ENCODE data around the gene PTAR1.

The PTAR1 gene

GRCh38 chr9:69748304-69748703 is 11.5 kb downstream of the PTAR1 start:
- no peak for DNase-seq

DNA sequence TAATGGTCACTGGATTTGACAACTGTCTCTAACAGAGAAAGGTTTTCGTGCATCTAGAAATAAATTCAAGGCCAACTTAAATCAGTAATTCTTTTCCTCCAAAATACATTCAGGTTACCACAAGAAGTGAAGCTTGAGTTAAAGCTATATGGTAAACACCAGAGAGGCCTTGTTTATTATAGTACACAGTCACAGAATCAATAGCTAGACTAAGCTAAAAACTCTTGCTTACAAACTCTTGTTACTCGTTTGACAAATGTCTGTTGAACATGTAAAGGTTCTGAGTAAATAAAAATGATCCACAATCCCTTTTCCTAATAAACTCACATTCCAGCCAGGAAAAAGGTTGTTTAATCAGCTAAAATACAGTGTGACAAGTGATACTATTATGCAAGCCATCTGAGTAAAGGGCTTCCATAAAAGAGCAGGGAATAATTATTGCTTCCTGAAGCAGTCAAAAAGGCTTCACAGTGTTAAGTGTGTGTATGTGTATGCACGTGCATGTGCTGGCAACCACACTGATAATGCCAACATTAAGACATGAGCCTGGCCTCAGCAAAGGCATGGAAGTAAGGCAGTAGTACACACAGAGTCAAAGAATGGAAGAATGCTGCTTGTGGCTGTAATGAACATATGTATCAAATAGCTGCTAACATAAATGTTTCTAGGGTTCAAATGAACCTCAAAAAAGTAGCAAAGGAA is 12.8 kb downstream of the PTAR1 start:
- DNase-seq = no peak

GRCh38 chr9:69745716-69746437 is 13.9 kb downstream of the PTAR1 start:
- no peak for DNase-seq

DNA sequence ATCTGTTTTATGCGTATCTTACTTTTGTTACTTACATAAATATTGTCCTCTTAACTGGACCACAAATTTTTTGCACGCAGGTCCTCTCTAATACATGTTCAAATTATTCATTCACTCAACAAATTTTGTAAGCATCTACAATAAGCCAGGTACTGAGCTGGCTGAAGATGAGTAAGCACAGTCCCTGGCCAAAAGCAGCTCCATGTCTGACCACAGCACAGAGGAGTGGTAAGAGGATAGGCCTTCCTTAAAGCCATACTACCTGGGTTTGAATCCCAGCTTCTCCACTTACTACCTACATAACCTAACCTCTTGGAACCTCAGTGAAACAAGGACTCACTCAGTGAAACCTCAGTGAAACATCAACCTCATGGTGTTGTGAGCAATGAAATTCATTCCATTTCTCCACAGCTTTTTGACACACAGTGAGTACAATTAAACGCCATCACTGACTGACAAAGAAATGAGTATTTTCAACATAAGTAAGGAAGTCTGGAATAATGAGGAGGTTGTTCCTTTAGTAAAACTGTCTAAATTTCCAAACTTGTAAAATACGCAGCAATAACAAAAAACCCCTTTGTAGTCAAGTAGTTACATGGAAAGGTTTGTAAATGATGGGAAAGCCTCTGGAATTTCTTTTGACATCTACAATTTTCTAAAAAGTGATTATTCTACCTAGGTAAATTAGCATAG is 15.0 kb downstream of the PTAR1 start:
- no peak for DNase-seq

DNA sequence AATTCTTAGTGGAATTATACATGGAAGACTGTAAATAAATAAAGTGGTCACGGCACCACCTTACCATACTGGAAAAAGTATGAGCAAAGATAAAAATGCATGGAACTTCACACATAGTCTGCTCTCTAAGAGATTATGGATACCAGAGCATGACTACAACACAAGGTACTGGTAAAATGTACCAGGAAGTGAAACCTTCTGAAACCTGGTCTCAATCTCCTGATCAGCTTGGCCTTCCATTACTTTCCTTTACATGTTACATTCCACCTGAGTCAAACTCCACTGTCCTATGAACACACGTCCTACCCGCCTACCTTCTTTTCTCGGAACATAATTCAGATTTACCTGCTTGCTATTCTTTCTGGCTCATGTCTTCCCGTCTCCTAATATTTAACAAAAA is 15.9 kb downstream of the PTAR1 start:
- no peak for DNase-seq

- DNase-seq = no peak
These were observed 18.8 kb downstream of the PTAR1 start for GRCh38 chr9:69740872-69741505.

- DNase-seq = no peak
These were observed 28.5 kb downstream of the PTAR1 start for GRCh38 chr9:69731348-69731747.

DNA sequence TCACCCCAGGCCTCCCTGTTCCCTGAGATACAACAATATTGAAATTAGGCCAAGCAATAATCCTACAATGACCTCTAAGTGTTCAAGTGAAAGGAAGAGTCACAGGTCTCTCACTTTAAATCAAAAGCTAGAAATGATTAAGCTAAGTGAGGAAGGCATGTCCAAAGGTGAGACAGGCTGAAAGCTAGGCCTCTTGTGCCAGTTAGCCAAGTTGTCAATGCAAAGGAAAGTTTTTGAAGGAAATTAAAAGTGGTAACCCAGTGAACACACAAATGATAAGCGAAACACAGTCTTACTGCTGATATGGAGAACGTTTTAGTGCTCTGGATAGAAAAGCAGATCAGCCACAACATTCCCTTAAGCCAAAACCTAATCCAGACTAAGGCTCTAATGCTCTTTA is 39.8 kb downstream of the PTAR1 start:
- DNase-seq = no peak

GRCh38 chr9:69719367-69719766 is 40.4 kb downstream of the PTAR1 start:
- no peak for DNase-seq

GRCh38 chr9:69718218-69718617 is 41.6 kb downstream of the PTAR1 start:
- DNase-seq = no peak

DNA sequence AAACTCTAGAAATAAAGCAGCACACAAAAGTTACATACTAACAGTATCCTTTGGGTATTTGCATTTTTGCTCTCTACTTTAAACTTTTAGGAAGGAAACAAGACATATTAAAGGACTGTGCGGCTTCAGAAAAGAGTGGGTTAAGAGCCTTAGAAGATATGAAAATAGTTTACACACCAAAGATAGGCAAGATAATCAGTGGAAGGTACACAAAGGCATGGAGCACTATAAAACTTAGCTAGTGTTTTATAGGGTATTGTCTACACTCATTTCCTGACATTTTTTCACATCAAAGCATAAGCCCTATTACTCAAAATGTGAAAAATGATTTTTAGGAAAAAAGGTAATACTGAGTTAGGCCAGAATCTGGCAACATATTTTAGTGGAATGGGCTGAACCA is 44.0 kb downstream of the PTAR1 start:
- DNase-seq = no peak

DNA sequence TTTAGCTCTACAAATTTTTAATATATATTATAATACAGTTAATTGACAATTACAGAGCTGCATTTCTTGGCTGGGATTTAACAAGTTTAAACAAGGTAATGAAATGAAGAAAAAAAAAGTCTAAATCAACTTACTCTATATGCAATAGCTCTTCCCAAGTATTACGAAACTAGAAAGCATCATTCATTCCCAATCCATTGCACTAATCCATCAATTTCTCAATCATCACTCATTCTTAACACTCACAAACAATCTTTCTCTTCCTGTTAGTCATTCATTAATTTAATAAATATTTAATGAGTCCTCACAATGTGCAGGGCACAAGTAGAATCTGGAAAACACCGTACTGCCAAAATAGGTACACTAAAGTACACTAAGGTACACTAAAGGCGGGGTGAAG is 44.7 kb downstream of the PTAR1 start:
- DNase-seq = no peak

- DNase-seq = no peak
These were observed 62.3 kb downstream of the PTAR1 start for GRCh38 chr9:69697475-69697874.

DNA sequence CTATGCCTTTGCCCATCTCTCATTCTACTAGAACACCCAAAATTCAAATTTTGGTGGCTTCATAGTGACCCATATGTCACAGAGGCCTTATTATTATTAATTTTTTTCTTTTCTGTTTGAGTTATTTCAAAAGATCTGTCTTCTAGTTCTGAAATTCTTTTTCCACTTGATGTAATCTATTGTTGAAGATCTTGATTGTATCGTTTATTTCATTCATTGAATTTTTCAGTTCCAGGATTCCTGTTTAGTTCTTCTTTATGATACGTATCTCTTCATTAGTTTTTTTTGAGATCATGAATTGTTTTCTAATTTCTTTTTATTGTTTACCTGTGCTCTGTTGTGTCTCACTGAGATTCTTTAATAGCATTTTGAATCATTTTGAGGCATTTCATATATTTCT is 63.0 kb downstream of the PTAR1 start:
- no peak for DNase-seq

- DNase-seq = no peak
These were observed 69.7 kb downstream of the PTAR1 start for GRCh38 chr9:69689991-69690538.

GRCh38 chr9:69683927-69684326 is 75.9 kb downstream of the PTAR1 start:
- no peak for DNase-seq

GRCh38 chr9:69678843-69679538 is 80.8 kb downstream of the PTAR1 start:
- DNase-seq = no peak

DNA sequence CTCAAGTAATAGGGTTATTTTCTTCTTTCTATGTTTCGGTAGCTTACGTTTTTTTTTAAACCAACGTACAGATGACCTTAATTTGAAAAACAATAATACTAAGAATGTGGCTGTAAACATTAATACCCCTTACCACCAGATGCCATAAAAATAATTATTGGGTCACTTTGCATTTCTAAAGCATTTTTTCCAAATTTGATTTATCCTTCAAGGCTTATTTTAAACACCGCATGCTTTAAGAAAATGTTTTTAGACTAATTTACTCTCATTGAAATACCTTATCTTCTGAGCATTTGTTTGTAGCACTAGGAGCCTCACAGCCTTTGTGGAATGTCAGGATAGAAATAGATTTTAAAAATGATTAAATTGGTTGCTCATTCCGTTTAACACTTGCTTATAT is 81.9 kb downstream of the PTAR1 start:
- no peak for DNase-seq

- DNase-seq = no peak
These were observed 84.2 kb downstream of the PTAR1 start for GRCh38 chr9:69675563-69675962.

DNA sequence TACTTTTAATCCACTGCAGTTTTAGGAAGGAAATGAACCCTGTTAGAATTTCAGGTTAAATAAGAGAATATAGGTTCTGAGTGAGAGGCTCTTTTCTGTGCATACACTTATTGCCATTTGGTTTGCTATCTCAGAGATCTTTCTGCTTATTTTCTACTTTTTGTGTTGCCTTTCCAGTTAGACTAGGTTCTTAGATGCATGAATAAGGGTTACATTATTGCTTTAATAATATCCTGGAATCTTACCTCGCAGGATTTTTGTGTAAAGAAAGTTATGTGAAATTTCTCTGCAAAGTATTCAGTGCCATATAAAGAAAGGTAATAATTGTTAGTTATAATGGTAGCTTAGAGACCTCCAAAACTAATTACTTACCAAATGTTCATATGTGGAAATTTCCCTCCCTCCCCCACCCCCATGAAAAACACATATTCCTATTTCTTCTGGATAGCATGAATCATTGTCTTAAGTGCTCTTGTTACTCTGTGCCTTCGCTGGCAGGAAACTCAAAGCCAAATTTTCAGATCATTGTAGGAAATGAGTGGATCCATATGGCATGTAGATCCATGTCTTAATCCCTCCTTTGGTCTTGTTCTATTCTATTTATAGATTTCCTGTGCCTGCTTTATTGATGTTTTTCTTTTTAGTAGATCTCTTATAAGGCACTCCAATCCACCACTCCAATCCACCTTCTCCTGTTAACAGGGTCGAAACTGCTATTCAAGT is 84.9 kb downstream of the PTAR1 start:
- DNase-seq = no peak

DNA sequence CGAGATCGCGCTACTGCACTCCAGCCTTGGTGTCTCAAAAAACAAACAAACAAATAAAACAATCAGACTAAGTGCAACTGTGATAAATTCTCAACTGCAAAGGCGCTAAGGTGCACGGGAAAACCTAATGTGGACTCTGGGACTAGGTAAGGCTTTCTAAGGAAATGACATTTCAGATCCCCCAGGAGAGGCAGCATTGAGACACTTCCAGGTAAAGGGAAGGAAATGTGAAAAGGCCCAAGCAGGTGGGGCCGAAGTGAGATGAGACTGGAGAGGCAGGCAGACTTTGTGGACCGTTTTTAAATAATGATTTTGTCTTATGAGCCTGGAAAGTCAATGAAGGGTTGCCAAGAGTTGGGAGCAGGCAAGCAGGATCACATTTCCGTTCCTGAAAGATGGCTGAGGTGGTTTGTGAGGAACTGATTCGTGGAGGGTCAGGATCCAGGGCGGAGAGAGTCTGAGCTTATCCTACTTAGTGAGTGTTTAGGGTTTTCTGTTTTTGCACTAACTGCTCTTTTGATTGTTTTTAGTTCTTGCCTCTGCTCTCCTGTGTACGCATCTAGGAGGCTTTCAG is 85.6 kb downstream of the PTAR1 start:
- no peak for DNase-seq

DNA sequence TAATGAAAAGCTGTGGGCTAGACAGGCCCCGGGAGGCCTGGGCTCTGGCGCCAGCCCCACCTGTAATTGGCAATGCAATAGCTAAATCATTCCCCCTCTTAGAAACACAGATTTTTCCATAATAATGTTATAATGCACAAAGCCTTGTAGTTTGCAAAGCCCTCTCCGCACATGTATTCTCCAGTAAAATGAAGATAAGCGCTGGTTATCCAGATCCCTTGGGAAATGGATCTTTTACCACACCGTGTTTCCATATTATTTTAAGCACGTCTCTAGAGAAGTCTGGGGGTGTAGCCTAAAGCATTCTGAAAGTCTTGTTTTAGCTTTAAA is 86.5 kb downstream of the PTAR1 start:
- no peak for DNase-seq
